ENCODE measurements around the gene MPPE1. TPM values are rescaled to one million over a fixed set of nuclear protein-coding genes. Genes with fewer than 3 reads are reported as not detected.

MPPE1 gene
- polyA plus RNA-seq, 3 donors: 53.4 to 96.8 (median 92.3) TPM

GRCh38 chr18:11873670-11874340 lies 34.3 kb downstream of the MPPE1 start:
- H3K27ac Mint-ChIP-seq: peak overlapping the region in 1 of 7 donors; percentile 50
- Histone ChIP-seq H3K4me2 (replicated peaks; ENCODE audit: extremely low read depth, low read length, poor library complexity, severe bottlenecking) (no peak overlapping the region), H4K20me1 (ENCODE audit: insufficient read depth, low read length) (no peaks in the 10 kb centered on the region), H3K9me3 (replicated peaks in 1 of 2; ENCODE audit: control insufficient read depth in 1 of 2, insufficient read depth in 1 of 2, low read length in 2 of 2) (no peaks in the 10 kb centered on the region), H3K4me3 (replicated peaks in 1 of 3; ENCODE audit: low read depth in 2 of 3, low read length in 3 of 3) (no peak overlapping the region), H3K4me1 (ENCODE audit: control insufficient read depth in 1 of 2, insufficient read depth in 2 of 2, low read length in 2 of 2) (no peaks in the 10 kb centered on the region), H3K27me3 (ENCODE audit: control insufficient read depth in 2 of 2, insufficient read depth in 2 of 2, low read length in 2 of 2) (no peaks in the 10 kb centered on the region), H3K36me3 (replicated peaks in 1 of 2; ENCODE audit: control insufficient read depth in 1 of 2, insufficient read depth in 2 of 2, low read length in 2 of 2) (peaks cover 0 to 2% of the 10 kb centered on the region in 2 donors), H2AFZ (ENCODE audit: insufficient read depth, low read depth, low read length, poor library complexity, severe bottlenecking) (no peak overlapping the region), H3K79me2 (ENCODE audit: insufficient read depth, low read length) (no peaks in the 10 kb centered on the region), H3K27ac (ENCODE audit: low read depth in 1 of 2, low read length in 2 of 2) (no peak overlapping the region), H3K9ac (ENCODE audit: insufficient read depth, low read length, poor library complexity, severe bottlenecking) (no peak overlapping the region)
- peaks cover 14 to 21% of the 10 kb centered on the region in 2 donors for H3K36me3 Mint-ChIP-seq
- DNase-seq: no peak
- peaks cover 2 to 11% (median 6%) of the 10 kb centered on the region in 3 donors for H3K27me3 Mint-ChIP-seq (ENCODE audit: low read depth in 3 of 3)
- intact Hi-C loops (cut with micrococcal nuclease): no loop called here
- H3K4me3 Mint-ChIP-seq: no peak overlapping the region
- peaks cover 2 to 9% (median 4%) of the 10 kb centered on the region in 7 donors for H3K9me3 Mint-ChIP-seq
- 88% methylated on average over 14 of the region's 15 CpGs for WGBS (ENCODE audit: insufficient coverage)
- no peaks in the 10 kb centered on the region for H3K4me1 Mint-ChIP-seq
- TF ChIP-seq CTCF (IDR thresholded peaks at IDR 0.05): no peak

GRCh38 chr18:11872479-11873136 lies 35.5 kb downstream of the MPPE1 start:
- H3K79me2 ChIP-seq (ENCODE audit: insufficient read depth, low read length): no peaks in the 10 kb centered on the region
- no peak overlapping the region for H3K4me3 ChIP-seq (replicated peaks in 1 of 3; ENCODE audit: low read depth in 2 of 3, low read length in 3 of 3)
- peaks cover 0 to 2% of the 10 kb centered on the region in 2 donors for H3K36me3 ChIP-seq (replicated peaks in 1 of 2; ENCODE audit: control insufficient read depth in 1 of 2, insufficient read depth in 2 of 2, low read length in 2 of 2)
- WGBS (ENCODE audit: insufficient coverage): 86% methylated on average over 12 of the region's 13 CpGs
- Mint-ChIP-seq H3K27me3 (ENCODE audit: low read depth in 3 of 3) (peaks cover 2 to 12% (median 8%) of the 10 kb centered on the region in 3 donors), H3K4me1 (no peaks in the 10 kb centered on the region), H3K27ac (peak overlapping the region in 1 of 7 donors; percentile 42), H3K9me3 (peaks cover 2 to 9% (median 4%) of the 10 kb centered on the region in 7 donors), H3K36me3 (peaks cover 12 to 16% of the 10 kb centered on the region in 2 donors), H3K4me3 (no peak overlapping the region)
- no peaks in the 10 kb centered on the region for H3K4me1 ChIP-seq (ENCODE audit: control insufficient read depth in 1 of 2, insufficient read depth in 2 of 2, low read length in 2 of 2)
- H2AFZ ChIP-seq (ENCODE audit: insufficient read depth, low read depth, low read length, poor library complexity, severe bottlenecking): no peak overlapping the region
- TF ChIP-seq CTCF (IDR thresholded peaks at IDR 0.05): peak; percentile 55
- H3K27ac ChIP-seq (ENCODE audit: low read depth in 1 of 2, low read length in 2 of 2): no peak overlapping the region
- H3K27me3 ChIP-seq (ENCODE audit: control insufficient read depth in 2 of 2, insufficient read depth in 2 of 2, low read length in 2 of 2): no peaks in the 10 kb centered on the region
- no peak overlapping the region for H3K9ac ChIP-seq (ENCODE audit: insufficient read depth, low read length, poor library complexity, severe bottlenecking)
- no peaks in the 10 kb centered on the region for H3K9me3 ChIP-seq (replicated peaks in 1 of 2; ENCODE audit: control insufficient read depth in 1 of 2, insufficient read depth in 1 of 2, low read length in 2 of 2)
- no peak overlapping the region for H3K4me2 ChIP-seq (replicated peaks; ENCODE audit: extremely low read depth, low read length, poor library complexity, severe bottlenecking)
- intact Hi-C loops (cut with micrococcal nuclease): no loop called here
- H4K20me1 ChIP-seq (ENCODE audit: insufficient read depth, low read length): no peaks in the 10 kb centered on the region
- peak in 2 of 3 donors; percentile 31 to 47 for DNase-seq

Data from CD14-positive monocyte (primary cell).